HG02642 (cell line): ENCODE measurements around the gene S100A7A.

ENCODE experiments used
- ATAC-seq: cut with Tn5 transposase; IDR thresholded peaks from one replicate; pipeline ENCODE4 v1.9.1; 2021; ENCODE audit warnings: mild to moderate bottlenecking; ENCODE audit not compliant: unreplicated experiment, poor library complexity

S100A7A gene

DNA sequence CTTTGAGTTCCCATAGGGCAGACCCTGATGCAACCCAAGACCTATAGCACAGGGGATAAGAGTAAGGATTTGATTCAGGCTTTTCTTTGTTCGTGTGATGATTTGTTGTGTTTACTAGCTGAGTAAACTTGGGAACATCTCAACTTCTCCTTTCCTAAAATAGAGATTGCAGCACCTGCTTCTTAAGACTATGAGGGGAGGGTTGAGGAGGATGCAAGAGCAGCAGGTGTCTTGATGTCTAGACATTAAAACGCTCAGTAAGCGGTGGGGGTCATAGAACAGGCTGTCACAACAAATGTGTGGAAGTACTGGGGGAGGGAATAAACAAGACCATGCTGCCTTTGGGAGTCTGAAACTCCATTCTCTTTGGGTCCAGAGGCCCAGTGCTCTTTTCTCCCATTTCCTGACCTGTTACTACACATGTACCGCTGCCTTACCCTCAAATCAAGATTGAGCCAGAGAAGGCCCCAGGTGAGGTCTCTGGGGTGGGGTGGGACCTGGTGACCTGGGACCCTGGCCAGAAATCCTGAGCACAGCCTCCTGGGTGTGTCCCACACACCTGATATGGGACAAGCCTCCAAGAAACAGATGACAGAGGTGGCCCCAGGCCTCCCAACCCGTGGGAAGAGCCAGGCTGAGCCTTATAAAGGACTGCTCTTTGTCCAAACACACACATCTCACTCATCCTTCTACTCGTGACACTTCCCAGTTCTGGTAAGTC is at the start of gene S100A7A:
S100A7A (plus strand) TSS at position 671 of the 721 bp plus-strand sequence. CDS start 1,563 bp downstream, outside the sequence.
- ATAC-seq = no peak

GRCh38 chr1:153367090-153367489 is 49.2 kb upstream of the S100A7A start:
- no peak for ATAC-seq

DNA sequence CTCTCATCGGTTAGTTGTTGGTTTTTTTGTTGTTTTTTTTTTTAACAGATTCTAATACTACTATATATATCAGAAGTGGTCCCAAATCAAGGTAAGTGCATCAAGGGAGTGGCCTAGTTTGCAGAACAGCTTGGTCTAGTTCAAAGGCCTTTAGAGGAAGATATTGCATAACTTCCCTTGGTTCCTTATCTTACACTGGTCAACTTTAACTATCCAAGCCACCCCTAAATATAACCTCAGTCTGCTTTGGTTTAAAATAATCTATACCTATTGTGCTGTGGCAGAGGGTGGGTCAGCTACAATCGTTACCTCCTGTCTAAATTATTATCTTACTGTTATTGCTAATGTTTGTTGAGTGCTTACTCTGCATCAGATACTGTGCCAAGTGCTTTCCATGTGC is 47.8 kb upstream of the S100A7A start:
- ATAC-seq = no peak

DNA sequence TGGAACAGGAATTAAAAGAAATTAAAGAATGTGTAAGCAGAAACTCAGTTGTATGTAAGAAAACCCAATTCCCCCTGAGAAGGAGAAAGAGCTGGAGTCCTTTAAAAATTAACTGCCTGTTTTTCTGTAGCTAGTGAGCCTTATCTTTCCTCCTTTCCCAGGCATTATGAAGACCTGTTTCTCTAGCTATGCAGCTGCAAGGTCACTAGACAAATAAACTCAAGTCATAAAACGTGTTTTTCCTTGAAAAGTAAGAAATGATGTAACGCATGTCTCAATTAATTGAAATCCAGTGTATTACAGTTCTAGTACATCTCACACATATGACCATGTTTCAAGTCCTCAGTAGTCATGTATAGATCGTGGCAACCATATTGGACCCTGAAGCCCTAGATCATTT is 46.2 kb upstream of the S100A7A start:
- no peak for ATAC-seq

GRCh38 chr1:153371231-153371630 is 45.1 kb upstream of the S100A7A start:
- ATAC-seq = no peak

- no peak for ATAC-seq
These were observed 43.7 kb upstream of the S100A7A start for GRCh38 chr1:153372571-153372970.

DNA sequence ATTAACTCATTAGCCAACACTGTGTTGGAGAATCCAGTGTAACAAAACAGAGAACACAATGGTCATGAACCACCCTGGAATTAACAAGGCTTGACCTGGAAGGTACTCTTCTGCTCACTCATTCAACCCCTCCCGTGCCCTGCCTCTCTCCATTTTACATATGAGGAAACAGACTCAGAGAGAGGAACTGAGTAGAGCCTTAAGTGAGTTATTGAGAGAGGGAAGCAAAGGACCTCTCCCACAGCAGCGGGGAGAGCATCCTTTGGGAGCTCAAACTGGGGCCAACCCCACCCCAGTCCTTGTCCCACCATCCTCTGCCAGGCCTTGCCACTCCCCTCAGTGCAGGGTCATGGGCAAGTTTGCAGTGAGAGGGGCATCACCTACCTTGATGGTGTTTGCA is 42.2 kb upstream of the S100A7A start:
- no peak for ATAC-seq

DNA sequence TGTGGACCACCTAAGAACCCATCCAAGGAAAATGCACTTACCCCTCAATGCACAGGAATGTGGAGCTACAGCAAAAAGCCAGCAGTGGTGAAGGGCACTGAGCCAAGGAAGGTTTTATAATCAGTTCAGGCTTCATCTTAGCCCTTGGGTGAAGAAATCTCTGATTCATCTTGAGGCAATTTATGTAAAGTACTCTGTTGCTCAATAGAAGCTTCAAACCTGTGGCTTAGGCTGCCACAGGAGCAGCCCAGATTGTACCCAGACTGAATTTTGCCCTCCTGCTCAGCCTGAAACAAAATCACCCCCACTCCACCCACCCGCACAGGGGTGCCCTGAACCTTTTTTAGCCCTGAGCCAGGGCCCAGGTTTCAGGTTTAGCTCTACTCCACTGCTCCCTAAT is 40.8 kb upstream of the S100A7A start, which contains the start of gene S100A12:
S100A12 (minus strand) TSS at position 111 of the 400 bp plus-strand sequence. CDS start 1,029 bp downstream, outside the sequence.
- no peak for ATAC-seq

GRCh38 chr1:153379591-153379990 is 36.7 kb upstream of the S100A7A start:
- ATAC-seq = no peak

GRCh38 chr1:153380711-153381110 is 35.6 kb upstream of the S100A7A start:
- ATAC-seq = no peak

DNA sequence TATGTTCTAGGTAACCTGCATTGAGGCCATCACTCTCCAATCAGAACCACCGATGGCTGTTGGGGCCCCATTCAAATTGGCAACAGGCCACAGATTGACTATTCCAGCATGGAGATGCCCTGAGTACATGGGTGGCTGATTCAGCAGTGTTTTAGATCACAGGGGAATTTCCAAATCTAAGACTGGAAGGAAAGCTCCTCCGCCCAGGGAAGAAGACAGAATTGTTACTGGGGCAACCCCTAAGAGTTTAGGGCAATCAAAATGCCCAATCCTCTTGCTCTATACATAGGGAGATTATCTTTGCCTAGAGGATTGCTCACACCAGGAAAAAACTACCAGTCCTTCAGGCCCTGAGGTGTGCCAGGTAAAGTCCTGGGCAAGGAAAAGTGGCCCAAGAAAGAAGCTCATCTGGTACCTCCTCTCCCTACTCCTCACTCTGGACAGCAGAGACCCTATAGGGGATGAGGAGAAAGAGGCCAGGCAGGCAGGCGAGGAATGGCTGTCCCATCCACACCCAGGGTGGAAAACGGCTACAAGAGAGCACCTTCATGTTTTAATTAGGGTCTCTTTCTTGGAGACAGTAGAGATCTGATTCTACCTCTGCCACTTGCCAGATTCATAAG is 31.3 kb upstream of the S100A7A start:
- no peak for ATAC-seq

DNA sequence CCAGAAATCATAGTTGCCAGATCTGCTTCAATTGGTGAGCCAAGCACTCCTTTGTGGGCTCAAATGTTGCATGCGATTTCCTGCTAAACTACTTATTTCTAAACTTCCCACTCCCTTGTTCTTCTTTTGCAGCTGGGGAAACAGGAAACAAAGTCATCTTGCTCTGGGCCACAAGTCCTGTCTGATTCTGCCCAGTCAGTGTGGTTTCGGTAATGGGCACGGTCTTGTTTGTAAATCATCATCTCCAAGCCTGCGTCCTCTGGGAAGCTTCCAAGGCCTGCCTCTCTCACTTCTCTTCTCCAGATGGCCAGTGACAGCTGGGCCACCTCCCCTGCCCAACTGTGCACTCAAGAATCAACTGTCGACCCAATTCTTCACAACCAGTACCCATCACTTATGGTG is 29.8 kb upstream of the S100A7A start:
- no peak for ATAC-seq

DNA sequence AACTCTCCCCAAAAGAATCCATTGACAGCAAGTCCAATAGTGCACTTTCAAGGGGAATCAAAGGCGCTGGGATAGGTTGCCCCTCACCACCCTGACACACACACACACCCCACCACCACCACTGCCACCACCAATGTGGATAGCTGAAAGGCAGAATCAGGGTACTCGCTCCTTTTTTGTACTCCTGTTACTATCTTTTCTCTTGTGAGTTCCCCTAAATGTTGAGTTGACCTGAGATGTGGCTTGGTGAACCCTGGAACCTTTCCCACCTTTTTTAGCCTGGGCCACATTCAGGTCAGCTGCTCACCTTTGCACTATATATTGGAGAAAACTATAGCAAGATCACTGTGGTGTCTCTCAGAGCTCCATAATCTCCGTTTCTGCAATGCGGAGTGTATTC is 29.3 kb upstream of the S100A7A start:
- ATAC-seq = no peak

GRCh38 chr1:153387785-153388184 is 28.5 kb upstream of the S100A7A start:
- ATAC-seq = no peak

GRCh38 chr1:153389401-153389800 is 26.9 kb upstream of the S100A7A start:
- ATAC-seq = no peak

DNA sequence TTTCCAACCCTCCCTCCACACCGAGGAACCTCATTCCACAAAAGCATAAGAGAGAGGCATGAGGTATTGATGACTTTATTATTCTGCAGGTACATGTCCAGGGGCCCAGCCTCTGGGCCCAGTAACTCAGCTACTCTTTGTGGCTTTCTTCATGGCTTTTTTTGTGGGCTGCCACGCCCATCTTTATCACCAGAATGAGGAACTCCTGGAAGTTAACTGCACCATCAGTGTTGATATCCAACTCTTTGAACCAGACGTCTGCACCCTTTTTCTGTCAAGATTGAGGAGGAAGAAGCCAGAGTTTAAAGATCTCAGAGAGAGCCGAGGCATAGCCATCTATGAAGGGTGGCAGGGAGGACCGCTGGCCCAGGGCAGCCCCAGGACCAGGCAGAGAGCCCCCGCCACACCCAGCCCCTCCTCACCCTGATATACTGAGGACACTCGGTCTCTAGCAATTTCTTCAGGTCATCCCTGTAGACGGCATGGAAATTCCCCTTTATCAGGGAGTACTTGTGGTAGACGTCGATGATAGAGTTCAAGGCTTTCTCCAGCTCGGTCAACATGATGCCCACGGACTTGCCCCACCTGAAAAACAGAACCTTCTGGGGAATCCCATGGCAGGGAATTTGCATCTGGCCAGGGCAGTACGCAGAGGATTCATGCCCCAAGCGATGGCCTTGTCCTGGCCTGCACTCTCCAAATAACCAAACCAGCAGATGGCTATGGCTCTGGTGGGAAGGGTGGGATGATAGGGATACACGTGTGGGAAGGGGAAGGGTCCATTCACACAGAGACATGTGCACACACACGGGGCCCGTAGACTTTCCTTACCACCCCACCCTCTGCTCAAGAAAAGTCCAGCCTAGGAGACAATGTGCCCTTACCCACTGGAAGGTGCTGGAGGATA is 26.1 kb upstream of the S100A7A start:
- no peak for ATAC-seq

GRCh38 chr1:153390938-153391710 is 25.2 kb upstream of the S100A7A start, which contains the start of gene S100A8:
TSS of gene S100A8 (minus strand) at chr1:153391073. CDS start at chr1:153390535, 538 bp downstream.
- no peak for ATAC-seq

DNA sequence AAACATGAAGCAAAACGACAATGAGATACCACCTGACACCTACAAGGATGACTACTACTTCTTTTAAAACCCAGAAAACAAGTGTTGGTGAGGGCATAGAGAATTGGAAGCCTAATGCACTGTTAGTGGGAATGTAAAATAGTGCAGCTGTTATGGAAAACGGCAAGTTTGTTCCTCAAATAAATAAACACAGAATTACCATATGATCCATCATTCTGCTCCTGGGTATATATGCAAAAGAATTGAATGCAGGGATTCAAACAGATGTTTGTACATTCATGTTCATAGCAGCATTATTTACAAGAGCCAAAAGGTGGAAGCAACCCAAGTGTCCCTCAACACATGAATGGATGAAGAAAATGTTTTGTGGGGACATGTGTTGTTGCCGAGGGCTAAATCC is 24.1 kb upstream of the S100A7A start:
- no peak for ATAC-seq

DNA sequence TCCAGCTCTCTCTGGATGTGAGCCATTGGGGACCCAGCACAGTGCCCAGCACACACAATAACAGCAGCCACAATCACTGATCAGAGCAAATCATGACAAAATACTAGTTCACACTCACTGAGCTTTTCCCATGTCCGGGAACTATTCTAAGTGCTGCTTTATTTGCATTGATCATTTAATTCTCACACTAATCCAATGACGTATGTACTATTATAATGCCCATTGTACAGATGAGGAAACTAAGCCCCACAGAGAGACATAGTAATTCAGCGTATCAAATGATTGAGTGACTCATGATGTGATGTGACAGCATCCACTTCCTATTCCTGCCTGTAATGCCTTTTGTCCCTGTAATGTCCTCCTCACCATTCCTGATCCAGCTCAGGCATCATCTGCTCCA is 23.5 kb upstream of the S100A7A start:
- no peak for ATAC-seq

DNA sequence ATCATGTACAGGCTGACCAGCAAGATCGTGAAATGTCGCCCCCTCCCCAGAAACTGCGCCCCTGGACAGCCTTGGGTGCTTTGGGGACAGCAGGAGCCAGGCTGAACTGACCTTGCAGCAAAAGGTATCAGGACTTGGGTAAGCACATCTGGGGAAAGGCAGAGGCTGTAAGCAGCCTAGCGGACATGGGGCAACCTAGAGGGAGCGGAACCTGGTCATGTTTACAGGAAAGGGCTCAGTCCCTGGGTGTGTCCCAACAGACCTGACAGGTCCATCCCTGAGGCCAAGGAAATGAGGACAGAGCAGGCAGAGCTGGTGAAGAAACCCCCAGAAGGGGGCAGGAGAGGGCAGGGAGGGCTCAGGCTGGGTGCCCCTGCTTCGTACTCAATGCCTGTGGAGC is 22.4 kb upstream of the S100A7A start:
- no peak for ATAC-seq
